HG02642 (cell line): ENCODE results near the gene EPHA10.

Experiments
- ATAC-seq: cut with Tn5 transposase; IDR thresholded peaks from one replicate; pipeline ENCODE4 v1.9.1; 2021; ENCODE audit warnings: mild to moderate bottlenecking; ENCODE audit not compliant: unreplicated experiment, poor library complexity

EPHA10 gene

DNA sequence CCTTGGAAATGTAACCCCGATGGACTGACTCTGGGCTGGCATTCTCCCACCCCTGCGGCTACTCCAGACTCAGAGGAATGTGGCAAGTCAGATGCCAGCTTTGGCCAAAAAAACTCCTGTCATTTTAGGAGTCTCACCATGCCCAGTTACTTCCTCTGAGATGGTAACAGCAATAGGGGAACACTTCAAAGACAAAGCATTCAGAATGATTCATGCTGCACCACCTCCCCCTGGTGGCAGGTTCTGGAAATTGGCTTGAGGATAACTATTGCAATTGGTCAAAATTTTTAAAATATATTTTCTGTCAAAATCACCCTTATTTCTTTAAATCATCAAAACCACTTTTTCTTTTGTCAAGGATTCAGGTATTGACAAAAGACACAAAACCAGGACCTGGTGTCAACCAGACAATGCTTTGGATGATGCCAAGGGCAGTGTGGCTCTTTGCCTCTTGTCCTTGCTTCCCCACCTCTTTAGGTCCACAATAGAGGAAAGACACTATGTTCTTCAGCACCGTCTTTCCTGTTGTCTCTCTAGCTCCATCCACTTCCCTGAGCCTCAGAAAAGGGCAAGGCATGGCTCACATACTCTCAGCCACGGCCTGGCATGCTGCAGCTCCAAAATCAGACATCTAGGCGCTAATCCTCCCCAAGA, 82.5 kb downstream of the EPHA10 start:
- no peak for ATAC-seq

- ATAC-seq = no peak
These were observed 84.0 kb downstream of the EPHA10 start for GRCh38 chr1:37680933-37681332.

GRCh38 chr1:37677808-37678207, 87.1 kb downstream of the EPHA10 start:
- no peak for ATAC-seq

DNA sequence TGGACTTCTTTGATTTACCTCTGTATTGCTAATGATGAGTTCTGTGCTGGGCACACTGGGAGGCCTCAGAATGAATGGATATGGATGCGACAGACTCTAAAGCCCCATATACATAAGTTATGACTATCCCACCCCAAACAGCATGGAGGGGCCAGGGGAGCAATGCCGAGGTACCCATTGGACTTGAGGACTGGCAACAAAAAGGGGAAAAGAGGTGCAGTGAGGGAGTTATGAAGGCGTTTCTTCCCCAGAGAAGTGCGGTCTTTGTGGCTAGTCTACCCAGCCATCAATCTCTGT, 87.8 kb downstream of the EPHA10 start:
- ATAC-seq = no peak

DNA sequence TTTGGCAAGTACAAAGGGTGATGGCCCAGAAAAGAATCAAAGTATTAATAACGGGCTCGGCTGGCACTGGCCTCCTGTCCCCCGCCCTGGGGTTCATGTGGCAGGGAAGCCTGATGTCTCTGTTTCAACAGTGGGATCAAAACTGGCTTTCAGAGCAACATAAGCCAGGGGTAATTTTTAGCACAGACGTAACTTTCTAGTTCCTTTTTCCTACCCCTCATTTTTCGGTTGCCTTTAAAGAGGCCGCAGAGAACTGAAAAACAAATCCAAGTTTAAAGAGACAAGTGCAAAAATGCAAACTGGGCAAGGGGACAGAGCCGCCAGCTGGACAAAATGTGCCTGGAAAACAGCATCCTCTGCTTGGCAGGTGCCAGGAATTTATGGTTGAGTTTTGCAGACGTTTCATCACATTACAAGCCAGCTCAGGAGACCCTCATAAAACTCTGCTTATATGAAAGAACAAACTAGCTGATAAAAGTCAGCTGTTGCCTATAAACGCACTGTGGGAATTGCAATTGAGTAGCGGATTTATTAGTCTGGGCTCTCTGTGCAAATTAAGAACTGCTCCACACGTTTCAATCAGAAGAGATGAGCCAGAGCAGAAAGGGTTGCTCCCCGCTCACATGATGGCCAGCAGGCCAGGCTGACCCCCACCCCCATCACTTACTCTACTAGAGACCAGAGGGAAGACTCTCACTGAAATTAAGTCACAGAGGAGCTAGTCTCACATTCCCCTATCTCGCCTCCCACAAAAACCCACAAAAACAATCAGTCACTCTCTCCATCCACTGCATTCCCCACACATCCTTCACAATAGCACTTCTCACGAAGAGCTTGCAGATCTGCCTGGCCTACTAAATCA, 88.4 kb downstream of the EPHA10 start:
- peak; percentile 52 for ATAC-seq

DNA sequence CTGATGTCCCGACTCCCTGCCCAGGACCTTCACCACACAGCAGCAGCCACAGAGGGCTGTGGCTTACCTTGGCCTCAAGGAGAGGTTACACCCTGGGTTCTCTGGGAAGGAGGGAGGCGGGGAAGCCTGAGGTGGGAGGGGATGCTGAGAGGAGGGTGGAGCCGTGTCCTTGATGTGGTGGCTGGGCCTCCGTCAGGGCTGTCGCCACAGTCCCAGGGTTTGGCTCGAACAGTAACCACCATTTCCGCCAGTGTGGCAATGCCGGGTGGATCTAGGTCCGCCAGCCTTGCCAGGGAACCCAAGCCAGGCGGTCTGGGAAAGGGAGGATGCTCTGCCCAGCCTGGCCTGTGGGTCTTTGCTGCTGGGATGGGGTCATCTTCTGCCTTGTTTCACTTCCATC, 91.0 kb downstream of the EPHA10 start:
- ATAC-seq = no peak

DNA sequence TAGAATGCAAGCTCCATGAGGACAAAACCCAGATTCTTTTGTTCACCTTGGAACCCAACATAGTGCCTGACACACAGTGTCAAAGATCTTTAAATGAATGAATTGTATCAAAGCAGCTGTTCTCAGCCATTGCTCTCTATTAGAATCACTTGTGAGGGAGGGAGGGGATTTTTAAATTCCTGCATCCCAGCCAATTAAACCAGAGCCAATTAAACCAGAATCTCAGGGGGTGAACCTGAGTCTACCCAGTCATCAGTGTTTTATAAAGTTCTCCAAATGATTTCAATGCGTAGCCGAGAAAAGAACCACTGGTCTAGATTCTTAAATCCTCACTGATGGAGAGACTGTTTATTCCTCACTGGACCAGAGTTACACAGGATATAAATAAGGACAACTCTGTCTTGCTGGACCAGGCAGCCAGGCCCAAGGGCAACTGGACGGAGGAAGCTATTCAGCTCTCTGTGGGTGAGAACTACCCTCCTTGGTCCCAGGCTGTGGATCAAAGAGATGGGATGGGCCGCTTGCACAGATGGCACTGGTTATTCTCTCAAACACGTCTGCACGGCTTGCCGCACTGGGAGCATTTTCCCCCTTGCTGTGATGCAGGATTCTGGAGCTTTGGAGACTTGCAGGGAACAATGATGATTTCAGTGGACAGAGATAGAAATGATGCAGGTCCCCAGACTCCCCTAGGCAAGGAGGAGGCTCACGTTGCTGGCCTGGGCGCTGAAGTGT, 92.6 kb downstream of the EPHA10 start:
- ATAC-seq = no peak

DNA sequence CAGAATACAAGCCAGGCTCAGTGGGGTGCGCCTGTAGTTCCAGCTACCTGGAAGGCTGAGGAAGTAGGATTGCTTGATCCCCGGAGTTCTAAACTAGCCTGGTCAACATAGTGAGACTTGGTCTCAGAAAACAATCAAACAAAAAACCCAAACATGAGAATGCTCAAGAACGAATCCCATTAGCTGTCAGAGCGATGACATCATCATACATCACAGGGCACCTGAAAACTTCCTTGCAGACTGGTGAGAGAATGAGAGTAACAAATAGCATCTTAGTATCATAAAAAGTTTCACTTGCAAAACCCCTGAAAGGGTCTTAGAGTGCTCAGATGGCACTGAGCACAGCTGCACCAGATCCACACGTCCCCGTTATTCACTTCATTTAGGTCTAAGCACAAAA, 93.7 kb downstream of the EPHA10 start:
- ATAC-seq = no peak

DNA sequence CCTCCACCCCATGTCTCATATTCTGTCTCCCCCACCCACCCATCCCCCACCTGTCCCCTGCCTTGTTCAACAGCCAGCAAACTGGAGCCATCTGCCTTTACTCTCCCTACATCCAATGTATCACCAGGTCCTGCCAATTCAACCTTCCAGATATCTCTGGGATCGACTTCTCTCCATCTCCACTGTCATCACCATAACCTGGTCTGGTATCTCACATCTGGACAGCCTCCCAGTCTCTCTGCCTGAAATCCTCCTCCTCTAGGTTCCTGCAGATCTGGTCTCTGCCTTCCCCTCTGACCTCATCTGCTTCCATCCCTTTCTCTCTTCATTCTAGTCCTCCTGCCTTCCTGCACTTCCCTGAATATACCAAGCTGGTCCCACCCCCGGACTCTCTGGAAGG, 94.8 kb downstream of the EPHA10 start:
- ATAC-seq = no peak

GRCh38 chr1:37667023-37667671, 97.8 kb downstream of the EPHA10 start:
- no peak for ATAC-seq

GRCh38 chr1:37666241-37666867, 98.6 kb downstream of the EPHA10 start:
- no peak for ATAC-seq
